Measurements from ENCODE around the gene FOXL3.

DNA sequence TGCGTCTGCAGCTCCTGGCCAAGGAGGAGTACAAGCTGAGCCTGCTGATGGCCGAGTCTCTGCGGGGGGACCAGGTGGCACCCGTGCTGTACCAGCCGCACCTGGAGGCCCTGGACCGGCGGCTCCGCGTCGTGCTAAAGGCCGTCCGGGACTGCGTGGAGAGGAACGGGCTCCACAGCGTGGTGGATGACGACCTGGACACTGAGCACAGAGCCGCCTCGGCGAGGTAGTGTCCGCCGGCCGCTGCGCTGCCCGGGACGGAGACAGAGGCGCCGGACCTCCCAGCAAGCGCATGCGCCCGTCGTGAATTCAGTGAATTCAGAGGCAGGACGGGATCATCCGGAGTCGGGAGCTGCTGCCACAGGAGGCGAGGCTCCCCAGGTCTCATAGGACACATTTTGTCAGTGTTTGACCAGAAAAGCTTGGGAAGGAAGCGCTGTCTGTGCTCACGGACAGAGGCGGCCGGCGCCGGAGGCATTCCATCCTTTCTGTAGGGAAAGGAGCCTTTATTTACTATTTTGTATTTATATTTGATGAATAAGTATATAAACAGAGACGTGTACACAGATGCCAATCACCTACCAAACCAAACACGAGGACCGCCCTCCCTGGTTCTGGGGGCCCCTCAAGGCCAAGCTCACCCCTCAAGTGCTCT, 30.1 kb upstream of the FOXL3 start:
- TF ChIP-seq CTCF (IDR thresholded peaks at IDR 0.05): no peak
- TF ChIP-seq POLR2A (IDR thresholded peaks at IDR 0.05): no peak

Measured in right lobe of liver (tissue), 4 donors.